B cell (primary cell): ENCODE data around the gene ABCA8. TPM values are rescaled to one million over a fixed set of nuclear protein-coding genes. Genes with fewer than 3 reads are reported as not detected.

Experiments used
- ATAC-seq: fragments of 200-7000 bp; cut with Tn5 transposase; one replicate; pipeline ENCODE4 v1.10.0; 2021; ENCODE audit warnings: low read depth, mild to moderate bottlenecking, moderate number of reproducible peaks, moderate library complexity
- CTCF ChIA-PET: fragments of 350-600 bp; sonication (Branson Sonifier 250); formaldehyde crosslinking; loops from one replicate; lab custom pipeline; 2021; ENCODE audit warnings: antibody characterized with exemption, inconsistent platforms; lab: Charles Lee
- POLR2A ChIA-PET: fragments of 350-600 bp; sonication (Branson Sonifier 250); formaldehyde crosslinking; loops from one replicate; lab custom pipeline; 2021; ENCODE audit warnings: antibody characterized with exemption; lab: Charles Lee
- DNase-seq: peaks from one replicate; pipeline ENCODE4 v3.0.0; 2013
- H2AFZ ChIP-seq: 2 replicates; pipeline ENCODE4 v1.6.1; 2012; ENCODE audit warnings: mild to moderate bottlenecking, low read depth, low read length; ENCODE audit not compliant: insufficient read depth, poor library complexity, severe bottlenecking
- H3K27ac ChIP-seq, 2 donors: 1 replicate in 1 of 2; 2 replicates in 1 of 2; pipeline ENCODE4 v1.5.1; 2012 to 2013; ENCODE audit warnings: low read length in 2 of 2, mild to moderate bottlenecking in 2 of 2, moderate library complexity in 1 of 2
- H3K27me3 ChIP-seq, 4 experiments: fragments of 200-600 bp in 1 of 4; sonication (generic) in 1 of 4; replicated peaks in 1 of 4; 1 replicate in 2 of 4; 2 replicates in 2 of 4; pipeline versions ENCODE4 v1.6.1 to v1.7.0; 2013 to 2016; ENCODE audit warnings: low read length in 3 of 4, mild to moderate bottlenecking in 2 of 4, mixed read lengths in 1 of 4, moderate library complexity in 1 of 4; ENCODE audit not compliant: insufficient read depth in 4 of 4, control insufficient read depth in 3 of 4; ENCODE audit errors: control extremely low read depth in 1 of 4
- H3K36me3 ChIP-seq, 2 experiments: replicated peaks in 1 of 2; 1 replicate in 1 of 2; 2 replicates in 1 of 2; pipeline versions ENCODE4 v1.6.1 to v1.7.1; 2013; ENCODE audit warnings: low read length in 1 of 2; ENCODE audit not compliant: insufficient read depth in 2 of 2, control insufficient read depth in 1 of 2; ENCODE audit errors: control extremely low read depth in 1 of 2, extremely low read depth in 1 of 2
- H3K4me1 ChIP-seq, 2 donors: fragments of 200-600 bp in 1 of 2; sonication (generic) in 1 of 2; 1 replicate in 1 of 2; 2 replicates in 1 of 2; pipeline versions ENCODE4 v1.5.1 to v1.6.1; 2013 to 2017; ENCODE audit warnings: low read length in 2 of 2; ENCODE audit not compliant: control insufficient read depth in 2 of 2, insufficient read depth in 2 of 2
- H3K4me2 ChIP-seq: replicated peaks from 2 replicates; pipeline ENCODE3; 2012; ENCODE audit warnings: mild to moderate bottlenecking, low read depth, low read length; ENCODE audit not compliant: poor library complexity, severe bottlenecking
- H3K4me3 ChIP-seq, 5 experiments: fragments of 200-600 bp in 1 of 5; sonication (generic) in 1 of 5; 1 replicate in 3 of 5; 2 replicates in 2 of 5; pipeline versions ENCODE4 v1.5.1 to v1.7.0; 2011 to 2016; ENCODE audit warnings: low read length in 4 of 5, mild to moderate bottlenecking in 4 of 5, low read depth in 2 of 5, control low read depth in 1 of 5, moderate library complexity in 1 of 5; ENCODE audit not compliant: insufficient read depth in 1 of 5; ENCODE audit errors: control extremely low read depth in 1 of 5, extremely low read depth in 1 of 5
- H3K79me2 ChIP-seq: fragments of 200-600 bp; sonication (generic); one replicate; pipeline ENCODE4 v1.6.0; 2016; ENCODE audit warnings: low read length; ENCODE audit not compliant: control insufficient read depth, insufficient read depth
- H3K9ac ChIP-seq: fragments of 200-600 bp; sonication (generic); 2 replicates; pipeline ENCODE4 v1.6.1; 2017; ENCODE audit warnings: mild to moderate bottlenecking, low read length, moderate library complexity
- H3K9me3 ChIP-seq, 3 donors: one replicate each; pipeline versions ENCODE4 v1.6.1 to v1.7.1; 2013; ENCODE audit warnings: low read length in 2 of 3; ENCODE audit not compliant: control insufficient read depth in 2 of 3, insufficient read depth in 1 of 3; ENCODE audit errors: control extremely low read depth in 1 of 3
- H4K20me1 ChIP-seq: 2 replicates; pipeline ENCODE4 v1.6.0; 2012; ENCODE audit warnings: mild to moderate bottlenecking, low read length; ENCODE audit not compliant: insufficient read depth, control insufficient read depth, poor library complexity, severe bottlenecking
- H3K27ac Mint-ChIP-seq: one replicate; pipeline ENCODE4 v1.8.0; 2021; ENCODE audit warnings: mixed read lengths
- H3K27me3 Mint-ChIP-seq: one replicate; pipeline ENCODE4 v1.8.0; 2021; ENCODE audit warnings: mixed read lengths
- H3K4me1 Mint-ChIP-seq: one replicate; pipeline ENCODE4 v1.8.0; 2021; ENCODE audit warnings: mixed read lengths
- H3K4me3 Mint-ChIP-seq: one replicate; pipeline ENCODE4 v1.8.0; 2021; ENCODE audit warnings: mixed read lengths
- H3K9me3 Mint-ChIP-seq: one replicate; pipeline ENCODE4 v1.8.0; 2022; ENCODE audit warnings: mixed read lengths; ENCODE audit not compliant: insufficient read depth
- EZH2 ChIP-seq: IDR thresholded peaks from 2 replicates; pipeline ENCODE4 v1.6.1; 2012; ENCODE audit warnings: borderline replicate concordance, low read depth, mild to moderate bottlenecking, moderate library complexity, low read length; ENCODE audit not compliant: insufficient read depth, poor library complexity, severe bottlenecking
- WGBS: methylation state at CpG from one replicate; pipeline ENCODE4 v1.1.5; 2013; ENCODE audit warnings: missing lambda C conversion rate; ENCODE audit not compliant: insufficient coverage; 5-methylcytosine and 5-hydroxymethylcytosine counted together
- intact Hi-C: fragments of 100-400 bp; cut with micrococcal nuclease; formaldehyde crosslinking; loops from one replicate; pipeline ENCODE4 v1.10.0; 2022
- polyA plus RNA-seq: library from polyadenylated mRNA; depleted of rRNA; stranded (reverse); fragments of >200 nt; gene quantifications from 2 replicates; pipeline ENCODE4 v1.2.3, GENCODE V29; 2012
- total RNA-seq, 2 donors: library from RNA; stranded (reverse); fragments of 120-200 nt in 1 of 2; gene quantifications; 1 replicate in 1 of 2; 2 replicates in 1 of 2; pipeline versions ENCODE4 v1.2.3 to v1.2.4, GENCODE V29; 2013 to 2022
- TF ChIP-seq, protein P1 (sequence below): fragments of 200-600 bp; IDR thresholded peaks from one replicate; pipeline ENCODE4 v1.8.0; 2022; ENCODE audit warnings: antibody characterized with exemption, mild to moderate bottlenecking

Gene ABCA8
- total and polyA plus RNA-seq, 2 donors (not counting 1 experiment from before 2014, with no cell fraction given) = not detected

DNA sequence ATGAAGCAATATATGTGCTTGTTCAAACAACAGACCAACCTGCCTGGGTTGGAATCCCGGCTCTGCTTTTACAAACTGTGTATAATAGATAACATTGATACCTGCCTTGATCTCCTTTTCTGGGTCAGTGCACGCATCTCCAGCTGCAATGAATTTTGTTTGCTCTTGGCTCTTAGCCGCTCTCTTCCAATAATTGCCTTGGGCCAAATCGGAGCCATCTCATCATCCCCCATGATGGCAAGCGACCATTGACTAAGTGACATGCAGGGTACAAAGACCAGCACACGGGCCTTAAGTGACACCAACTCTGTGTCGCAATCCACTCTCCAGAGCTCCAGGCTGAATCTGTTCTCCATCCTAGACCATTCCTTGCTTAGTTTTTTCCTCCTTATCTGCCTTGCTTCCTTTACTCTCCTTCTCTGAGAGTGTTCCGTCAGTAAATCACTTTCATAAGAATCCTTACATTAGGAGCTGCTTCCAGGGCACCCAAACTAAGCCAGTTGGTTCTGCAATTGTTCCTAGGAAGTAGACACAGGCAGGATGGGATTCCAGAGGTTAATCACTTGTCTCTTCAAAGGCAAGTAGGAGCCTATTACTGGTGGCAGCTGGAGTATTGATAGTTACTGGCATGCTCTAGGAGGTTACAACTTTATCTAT, 134.2 kb downstream of the ABCA8 start:
- H3K27me3 ChIP-seq = no peaks in the 10 kb centered on the region
- H3K9me3 ChIP-seq = peaks cover 0 to 1% (median 0%) of the 10 kb centered on the region in 3 donors
- DNase-seq (no peak), ATAC-seq (no peak)
- no peak overlapping the region for H3K4me3 ChIP-seq
- Mint-ChIP-seq H3K27me3 (peaks cover 3% of the 10 kb centered on the region), H3K4me3 (no peak overlapping the region), H3K9me3 (no peaks in the 10 kb centered on the region), H3K27ac (no peak overlapping the region), H3K4me1 (no peaks in the 10 kb centered on the region)
- POLR2A ChIA-PET = no interaction called here
- no peaks in the 10 kb centered on the region for H3K36me3 ChIP-seq
- H4K20me1 ChIP-seq = no peaks in the 10 kb centered on the region
- no peak overlapping the region for H3K4me2 ChIP-seq
- WGBS = 97% methylated on average over 7 of the region's 8 CpGs
- no peak overlapping the region for H3K9ac ChIP-seq
- no peaks in the 10 kb centered on the region for H3K79me2 ChIP-seq
- intact Hi-C loops = no loop called here
- H3K27ac ChIP-seq = no peak overlapping the region
- no peaks in the 10 kb centered on the region for H3K4me1 ChIP-seq
- TF ChIP-seq, protein P1, sequence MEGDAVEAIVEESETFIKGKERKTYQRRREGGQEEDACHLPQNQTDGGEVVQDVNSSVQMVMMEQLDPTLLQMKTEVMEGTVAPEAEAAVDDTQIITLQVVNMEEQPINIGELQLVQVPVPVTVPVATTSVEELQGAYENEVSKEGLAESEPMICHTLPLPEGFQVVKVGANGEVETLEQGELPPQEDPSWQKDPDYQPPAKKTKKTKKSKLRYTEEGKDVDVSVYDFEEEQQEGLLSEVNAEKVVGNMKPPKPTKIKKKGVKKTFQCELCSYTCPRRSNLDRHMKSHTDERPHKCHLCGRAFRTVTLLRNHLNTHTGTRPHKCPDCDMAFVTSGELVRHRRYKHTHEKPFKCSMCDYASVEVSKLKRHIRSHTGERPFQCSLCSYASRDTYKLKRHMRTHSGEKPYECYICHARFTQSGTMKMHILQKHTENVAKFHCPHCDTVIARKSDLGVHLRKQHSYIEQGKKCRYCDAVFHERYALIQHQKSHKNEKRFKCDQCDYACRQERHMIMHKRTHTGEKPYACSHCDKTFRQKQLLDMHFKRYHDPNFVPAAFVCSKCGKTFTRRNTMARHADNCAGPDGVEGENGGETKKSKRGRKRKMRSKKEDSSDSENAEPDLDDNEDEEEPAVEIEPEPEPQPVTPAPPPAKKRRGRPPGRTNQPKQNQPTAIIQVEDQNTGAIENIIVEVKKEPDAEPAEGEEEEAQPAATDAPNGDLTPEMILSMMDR = no peak
- TF ChIP-seq EZH2 = no peak
- H2AFZ ChIP-seq = no peak overlapping the region
- CTCF ChIA-PET = no interaction called here

DNA sequence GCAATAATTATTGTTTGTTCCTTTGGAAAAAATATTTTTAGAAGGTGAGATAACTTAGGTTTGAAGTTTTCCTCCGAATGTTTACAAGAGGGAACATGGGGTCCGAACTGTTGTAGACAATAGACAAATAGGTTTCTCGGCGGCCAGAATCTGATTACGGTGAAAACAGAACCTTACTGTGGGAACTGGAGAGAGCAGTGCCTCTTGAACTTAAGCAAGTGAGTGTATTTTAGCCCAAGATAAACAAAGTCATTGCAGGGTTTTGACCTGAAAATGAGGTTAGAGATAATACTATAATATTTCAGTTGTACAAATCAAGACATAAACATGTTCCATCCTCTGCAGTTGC, 134.7 kb downstream of the ABCA8 start:
- H2AFZ ChIP-seq = no peak overlapping the region
- Mint-ChIP-seq H3K27ac (no peak overlapping the region), H3K4me1 (no peaks in the 10 kb centered on the region), H3K27me3 (peaks cover 3% of the 10 kb centered on the region), H3K9me3 (no peaks in the 10 kb centered on the region), H3K4me3 (no peak overlapping the region)
- CTCF ChIA-PET = no interaction called here
- 100% methylated on average over 5 of the region's 5 CpGs for WGBS
- peaks cover 0 to 1% (median 0%) of the 10 kb centered on the region in 3 donors for H3K9me3 ChIP-seq
- H3K79me2 ChIP-seq = no peaks in the 10 kb centered on the region
- ATAC-seq (no peak), DNase-seq (no peak)
- POLR2A ChIA-PET = no interaction called here
- H3K4me1 ChIP-seq = no peaks in the 10 kb centered on the region
- H3K9ac ChIP-seq = no peak overlapping the region
- no peak overlapping the region for H3K4me3 ChIP-seq
- intact Hi-C loops = no loop called here
- no peak for TF ChIP-seq EZH2
- TF ChIP-seq, protein P1 = no peak
- H3K4me2 ChIP-seq = no peak overlapping the region
- H3K36me3 ChIP-seq = no peaks in the 10 kb centered on the region
- H3K27me3 ChIP-seq = no peaks in the 10 kb centered on the region
- no peaks in the 10 kb centered on the region for H4K20me1 ChIP-seq
- H3K27ac ChIP-seq = no peak overlapping the region
